Measurements from ENCODE around the gene CD68. TPM values are rescaled to one million over a fixed set of nuclear protein-coding genes. Genes with fewer than 3 reads are reported as not detected.

The CD68 gene
- polyA plus RNA-seq, 3 donors: 642 to 884 (median 744) TPM

GRCh38 chr17:7538050-7538449 lies 41.4 kb upstream of the CD68 start:
- 42% methylated on average over 2 of the region's 3 CpGs for WGBS (ENCODE audit: insufficient coverage)
- no peak overlapping the region for H3K4me3 Mint-ChIP-seq
- no peak overlapping the region for H2AFZ ChIP-seq (ENCODE audit: insufficient read depth, low read depth, low read length, poor library complexity, severe bottlenecking)

GRCh38 chr17:7538891-7539545 lies 40.4 kb upstream of the CD68 start:
- no peak for DNase-seq
- Histone ChIP-seq H4K20me1 (ENCODE audit: insufficient read depth, low read length) (no peaks in the 10 kb centered on the region), H3K4me2 (replicated peaks; ENCODE audit: extremely low read depth, low read length, poor library complexity, severe bottlenecking) (no peak overlapping the region), H3K4me3 (replicated peaks in 1 of 3; ENCODE audit: low read depth in 2 of 3, low read length in 3 of 3) (no peak overlapping the region), H3K36me3 (replicated peaks in 1 of 2; ENCODE audit: control insufficient read depth in 1 of 2, insufficient read depth in 2 of 2, low read length in 2 of 2) (no peaks in the 10 kb centered on the region), H3K4me1 (ENCODE audit: control insufficient read depth in 1 of 2, insufficient read depth in 2 of 2, low read length in 2 of 2) (no peaks in the 10 kb centered on the region), H3K27ac (ENCODE audit: low read depth in 1 of 2, low read length in 2 of 2) (no peak overlapping the region), H3K79me2 (ENCODE audit: insufficient read depth, low read length) (no peaks in the 10 kb centered on the region), H2AFZ (ENCODE audit: insufficient read depth, low read depth, low read length, poor library complexity, severe bottlenecking) (no peak overlapping the region), H3K27me3 (ENCODE audit: control insufficient read depth in 2 of 2, insufficient read depth in 2 of 2, low read length in 2 of 2) (no peaks in the 10 kb centered on the region), H3K9me3 (replicated peaks in 1 of 2; ENCODE audit: control insufficient read depth in 1 of 2, insufficient read depth in 1 of 2, low read length in 2 of 2) (peaks cover 17 to 20% of the 10 kb centered on the region in 2 donors), H3K9ac (ENCODE audit: insufficient read depth, low read length, poor library complexity, severe bottlenecking) (no peak overlapping the region)
- no peak for TF ChIP-seq CTCF (IDR thresholded peaks at IDR 0.05)
- WGBS (ENCODE audit: insufficient coverage): 92% methylated on average over 5 of the region's 11 CpGs
- H3K4me3 Mint-ChIP-seq: no peak overlapping the region
- intact Hi-C loops (cut with micrococcal nuclease): no loop called here
- peaks cover 12 to 30% (median 18%) of the 10 kb centered on the region in 7 donors for H3K9me3 Mint-ChIP-seq
- peaks cover 2% of the 10 kb centered on the region for H3K4me1 Mint-ChIP-seq
- no peak overlapping the region for H3K27ac Mint-ChIP-seq
- H3K27me3 Mint-ChIP-seq (ENCODE audit: low read depth in 3 of 3): peaks cover 4 to 9% (median 5%) of the 10 kb centered on the region in 3 donors
- no peaks in the 10 kb centered on the region for H3K36me3 Mint-ChIP-seq

More at GRCh38 chr17:7538050-7538449, 41.4 kb upstream of the CD68 start:
- Mint-ChIP-seq H3K4me1 (peaks cover 2% of the 10 kb centered on the region), H3K27ac (no peak overlapping the region), H3K27me3 (ENCODE audit: low read depth in 3 of 3) (peaks cover 1 to 9% (median 1%) of the 10 kb centered on the region in 3 donors), H3K36me3 (no peaks in the 10 kb centered on the region), H3K9me3 (peaks cover 12 to 30% (median 18%) of the 10 kb centered on the region in 7 donors)
- no peak overlapping the region for H3K27ac ChIP-seq (ENCODE audit: low read depth in 1 of 2, low read length in 2 of 2)
- intact Hi-C loops (cut with micrococcal nuclease): no loop called here
- no peaks in the 10 kb centered on the region for H3K36me3 ChIP-seq (replicated peaks in 1 of 2; ENCODE audit: control insufficient read depth in 1 of 2, insufficient read depth in 2 of 2, low read length in 2 of 2)
- no peaks in the 10 kb centered on the region for H3K79me2 ChIP-seq (ENCODE audit: insufficient read depth, low read length)
- H3K27me3 ChIP-seq (ENCODE audit: control insufficient read depth in 2 of 2, insufficient read depth in 2 of 2, low read length in 2 of 2): no peaks in the 10 kb centered on the region
- H4K20me1 ChIP-seq (ENCODE audit: insufficient read depth, low read length): no peaks in the 10 kb centered on the region
- H3K9me3 ChIP-seq (replicated peaks in 1 of 2; ENCODE audit: control insufficient read depth in 1 of 2, insufficient read depth in 1 of 2, low read length in 2 of 2): peaks cover 17 to 20% of the 10 kb centered on the region in 2 donors
- no peak overlapping the region for H3K9ac ChIP-seq (ENCODE audit: insufficient read depth, low read length, poor library complexity, severe bottlenecking)
- H3K4me2 ChIP-seq (replicated peaks; ENCODE audit: extremely low read depth, low read length, poor library complexity, severe bottlenecking): no peak overlapping the region
- no peak overlapping the region for H3K4me3 ChIP-seq (replicated peaks in 1 of 3; ENCODE audit: low read depth in 2 of 3, low read length in 3 of 3)
- TF ChIP-seq CTCF (IDR thresholded peaks at IDR 0.05): no peak
- no peaks in the 10 kb centered on the region for H3K4me1 ChIP-seq (ENCODE audit: control insufficient read depth in 1 of 2, insufficient read depth in 2 of 2, low read length in 2 of 2)
- no peak for DNase-seq

Measured in CD14-positive monocyte (primary cell).